HepG2 (cell line): ENCODE measurements around the gene DGKD. TPM values are rescaled to one million over a fixed set of nuclear protein-coding genes. Genes with fewer than 3 reads are reported as not detected.

Experiments used
- MAX ChIP-seq: IDR thresholded peaks from 2 replicates; pipeline ENCODE4 v1.6.1; 2012; ENCODE audit warnings: inconsistent platforms
- MBD4 ChIP-seq: IDR thresholded peaks from 2 replicates; pipeline ENCODE4 v1.6.1; 2012; ENCODE audit warnings: low read length, inconsistent platforms, borderline replicate concordance
- MLLT10 ChIP-seq: sonication (generic); formaldehyde crosslinking; IDR thresholded peaks from 2 replicates; pipeline ENCODE4 v1.4.0; 2020; ENCODE audit warnings: missing genetic modification reagents
- SNAPC5 ChIP-seq: sonication (generic); formaldehyde crosslinking; IDR thresholded peaks from 2 replicates; pipeline ENCODE4 v1.8.1; 2023; ENCODE audit warnings: mild to moderate bottlenecking, missing genetic modification reagents, borderline replicate concordance
- SOX5 ChIP-seq: IDR thresholded peaks from 2 replicates; pipeline ENCODE4 v1.6.1; 2016; ENCODE audit warnings: borderline replicate concordance
- ZC3H4 ChIP-seq: sonication (generic); formaldehyde crosslinking; IDR thresholded peaks from 2 replicates; pipeline ENCODE4 v1.4.0; 2020; ENCODE audit warnings: missing genetic modification reagents, borderline replicate concordance
- ZMAT5 ChIP-seq: sonication (generic); formaldehyde crosslinking; IDR thresholded peaks from 2 replicates; pipeline ENCODE4 v1.5.0; 2020; ENCODE audit warnings: mild to moderate bottlenecking, low read depth, missing genetic modification reagents, borderline replicate concordance
- ZNF407 ChIP-seq: sonication (generic); formaldehyde crosslinking; IDR thresholded peaks from one replicate; pipeline ENCODE4 v1.5.1; 2020; ENCODE audit warnings: mild to moderate bottlenecking, missing genetic modification reagents; ENCODE audit errors: not compliant biosample characterization
- ZNF44 ChIP-seq: sonication (generic); formaldehyde crosslinking; IDR thresholded peaks from 2 replicates; pipeline ENCODE4 v1.5.1; 2020; ENCODE audit warnings: mild to moderate bottlenecking, missing genetic modification reagents
- ZNF556 ChIP-seq: sonication (generic); formaldehyde crosslinking; IDR thresholded peaks from 2 replicates; pipeline ENCODE4 v1.4.0; 2020; ENCODE audit warnings: mild to moderate bottlenecking, missing genetic modification reagents, borderline replicate concordance
- ZNF562 ChIP-seq: sonication (generic); formaldehyde crosslinking; IDR thresholded peaks from 2 replicates; pipeline ENCODE4 v1.8.0; 2022; ENCODE audit warnings: missing genetic modification reagents, borderline replicate concordance
- polyA plus RNA-seq, 8 experiments: library from polyadenylated mRNA; depleted of rRNA in 3 of 8; stranded (reverse) in 7 of 8; unstranded in 1 of 8; fragments of >200 nt; fragmentation: Illumina TruSeq in 4 of 8; extraction: Trizol in 4 of 8; gene quantifications; 2 replicates each; pipeline versions ENCODE4 v1.2.1 to v1.2.3, GENCODE V29; 2011 to 2016; ENCODE audit warnings: low read depth in 4 of 8, missing spikeins in 1 of 8, mixed read lengths in 1 of 8; ENCODE audit not compliant: insufficient read depth in 1 of 8
- total RNA-seq, 5 experiments: library from RNA; depleted of rRNA; stranded (reverse); fragments of >200 nt; fragmentation: Illumina TruSeq; extraction: Trizol; gene quantifications; 2 replicates each; pipeline ENCODE4 v1.2.3, GENCODE V29; 2016; ENCODE audit warnings: low read depth in 1 of 5
- TF ChIP-seq, protein P1 (sequence below): sonication (generic); formaldehyde crosslinking; IDR thresholded peaks from 2 replicates; pipeline ENCODE4 v1.5.1; 2020; ENCODE audit warnings: mild to moderate bottlenecking, missing genetic modification reagents, moderate library complexity
- TF ChIP-seq, protein P2 (sequence below): IDR thresholded peaks from 2 replicates; pipeline ENCODE4 v1.6.1; 2018; ENCODE audit warnings: missing genetic modification reagents, mild to moderate bottlenecking, missing compliant biosample characterization

DGKD gene
- total and polyA plus RNA-seq, 2 of the 13 experiments (the other 11 are each of a cell fraction or from before 2014, with no cell fraction given) = 24.5 to 33.2 TPM

GRCh38 chr2:233387667-233388528 lies 33.6 kb downstream of the DGKD start (continued):
- TF ChIP-seq, protein P1, sequence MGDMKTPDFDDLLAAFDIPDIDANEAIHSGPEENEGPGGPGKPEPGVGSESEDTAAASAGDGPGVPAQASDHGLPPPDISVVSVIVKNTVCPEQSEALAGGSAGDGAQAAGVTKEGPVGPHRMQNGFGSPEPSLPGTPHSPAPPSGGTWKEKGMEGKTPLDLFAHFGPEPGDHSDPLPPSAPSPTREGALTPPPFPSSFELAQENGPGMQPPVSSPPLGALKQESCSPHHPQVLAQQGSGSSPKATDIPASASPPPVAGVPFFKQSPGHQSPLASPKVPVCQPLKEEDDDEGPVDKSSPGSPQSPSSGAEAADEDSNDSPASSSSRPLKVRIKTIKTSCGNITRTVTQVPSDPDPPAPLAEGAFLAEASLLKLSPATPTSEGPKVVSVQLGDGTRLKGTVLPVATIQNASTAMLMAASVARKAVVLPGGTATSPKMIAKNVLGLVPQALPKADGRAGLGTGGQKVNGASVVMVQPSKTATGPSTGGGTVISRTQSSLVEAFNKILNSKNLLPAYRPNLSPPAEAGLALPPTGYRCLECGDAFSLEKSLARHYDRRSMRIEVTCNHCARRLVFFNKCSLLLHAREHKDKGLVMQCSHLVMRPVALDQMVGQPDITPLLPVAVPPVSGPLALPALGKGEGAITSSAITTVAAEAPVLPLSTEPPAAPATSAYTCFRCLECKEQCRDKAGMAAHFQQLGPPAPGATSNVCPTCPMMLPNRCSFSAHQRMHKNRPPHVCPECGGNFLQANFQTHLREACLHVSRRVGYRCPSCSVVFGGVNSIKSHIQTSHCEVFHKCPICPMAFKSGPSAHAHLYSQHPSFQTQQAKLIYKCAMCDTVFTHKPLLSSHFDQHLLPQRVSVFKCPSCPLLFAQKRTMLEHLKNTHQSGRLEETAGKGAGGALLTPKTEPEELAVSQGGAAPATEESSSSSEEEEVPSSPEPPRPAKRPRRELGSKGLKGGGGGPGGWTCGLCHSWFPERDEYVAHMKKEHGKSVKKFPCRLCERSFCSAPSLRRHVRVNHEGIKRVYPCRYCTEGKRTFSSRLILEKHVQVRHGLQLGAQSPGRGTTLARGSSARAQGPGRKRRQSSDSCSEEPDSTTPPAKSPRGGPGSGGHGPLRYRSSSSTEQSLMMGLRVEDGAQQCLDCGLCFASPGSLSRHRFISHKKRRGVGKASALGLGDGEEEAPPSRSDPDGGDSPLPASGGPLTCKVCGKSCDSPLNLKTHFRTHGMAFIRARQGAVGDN (CRISPR knock-in tag) = peak; percentile 98
- TF ChIP-seq ZNF44 (CRISPR knock-in tag) = no peak
- no peak for TF ChIP-seq SNAPC5 (CRISPR knock-in tag)
- TF ChIP-seq, protein P2, sequence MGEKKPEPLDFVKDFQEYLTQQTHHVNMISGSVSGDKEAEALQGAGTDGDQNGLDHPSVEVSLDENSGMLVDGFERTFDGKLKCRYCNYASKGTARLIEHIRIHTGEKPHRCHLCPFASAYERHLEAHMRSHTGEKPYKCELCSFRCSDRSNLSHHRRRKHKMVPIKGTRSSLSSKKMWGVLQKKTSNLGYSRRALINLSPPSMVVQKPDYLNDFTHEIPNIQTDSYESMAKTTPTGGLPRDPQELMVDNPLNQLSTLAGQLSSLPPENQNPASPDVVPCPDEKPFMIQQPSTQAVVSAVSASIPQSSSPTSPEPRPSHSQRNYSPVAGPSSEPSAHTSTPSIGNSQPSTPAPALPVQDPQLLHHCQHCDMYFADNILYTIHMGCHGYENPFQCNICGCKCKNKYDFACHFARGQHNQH (CRISPR knock-in tag) = no peak
- no peak for TF ChIP-seq ZC3H4 (CRISPR knock-in tag)
- peak; percentile 94 for TF ChIP-seq MAX
- no peak for TF ChIP-seq MBD4
- no peak for TF ChIP-seq MLLT10 (CRISPR knock-in tag)
- TF ChIP-seq ZMAT5 (CRISPR knock-in tag) = no peak
- TF ChIP-seq ZNF556 (CRISPR knock-in tag) = peak; percentile 74; the same call in 1 of the 2 replicates
- peak; percentile 73; the same call in 1 of the 2 replicates for TF ChIP-seq SOX5 (CRISPR knock-in tag)
- TF ChIP-seq ZNF407 = peak; percentile 58
- no peak for TF ChIP-seq ZNF562 (CRISPR knock-in tag)
